Endothelial cell (in vitro differentiated cells): ENCODE measurements around the gene ACP4. TPM values are rescaled to one million over a fixed set of nuclear protein-coding genes. Genes with fewer than 3 reads are reported as not detected.

ENCODE experiments used
- DNase-seq: peaks from one replicate; pipeline ENCODE4 v3.0.0; 2021; ENCODE audit warnings: low spot score
- H3K27ac Mint-ChIP-seq: one replicate; pipeline ENCODE4 v1.8.0; 2021; ENCODE audit warnings: mixed read lengths, inconsistent platforms; ENCODE audit not compliant: unreplicated experiment
- H3K27me3 Mint-ChIP-seq: one replicate; pipeline ENCODE4 v1.8.0; 2021; ENCODE audit warnings: mild to moderate bottlenecking, moderate library complexity, mixed read lengths, inconsistent platforms; ENCODE audit not compliant: unreplicated experiment
- H3K36me3 Mint-ChIP-seq: one replicate; pipeline ENCODE4 v1.8.0; 2021; ENCODE audit warnings: mild to moderate bottlenecking, low read depth, mixed read lengths, inconsistent platforms; ENCODE audit not compliant: unreplicated experiment
- H3K4me1 Mint-ChIP-seq: one replicate; pipeline ENCODE4 v1.8.0; 2021; ENCODE audit warnings: mild to moderate bottlenecking, mixed read lengths, inconsistent platforms; ENCODE audit not compliant: unreplicated experiment
- H3K4me3 Mint-ChIP-seq: one replicate; pipeline ENCODE4 v1.8.0; 2021; ENCODE audit warnings: mild to moderate bottlenecking, mixed read lengths, inconsistent platforms; ENCODE audit not compliant: unreplicated experiment
- H3K9me3 Mint-ChIP-seq: one replicate; pipeline ENCODE4 v1.8.0; 2021; ENCODE audit warnings: mixed read lengths, inconsistent platforms; ENCODE audit not compliant: unreplicated experiment
- CTCF ChIP-seq: fragments of 200-600 bp; sonication (generic); IDR thresholded peaks from one replicate; pipeline ENCODE4 v1.5.0; 2021; ENCODE audit warnings: antibody characterized with exemption; ENCODE audit not compliant: unreplicated experiment
- total RNA-seq: library from RNA; stranded (reverse); fragmentation: NEBNext Ultra II Directional; extraction: Animal tissue kit (Norgen Biotek cat#: 25700); gene quantifications from one replicate; pipeline ENCODE4 v1.2.1, GENCODE V29; 2021; ENCODE audit not compliant: unreplicated experiment

The ACP4 gene
- total RNA-seq, 1 donor from 2014 or later: not detected

- Mint-ChIP-seq H3K4me1 (no peaks in the 10 kb centered on the region), H3K9me3 (peaks cover 6% of the 10 kb centered on the region), H3K36me3 (peaks cover 7% of the 10 kb centered on the region), H3K27ac (no peak overlapping the region), H3K4me3 (peak overlapping the region; percentile 57), H3K27me3 (peaks cover 13% of the 10 kb centered on the region)
- no peak for TF ChIP-seq CTCF
- no peak for DNase-seq
These were observed 1.5 kb downstream of the ACP4 start for GRCh38 chr19:50791594-50792271.

GRCh38 chr19:50792272-50793250 is 2.3 kb downstream of the ACP4 start:
- H3K27me3 Mint-ChIP-seq: peaks cover 13% of the 10 kb centered on the region
- no peak overlapping the region for H3K27ac Mint-ChIP-seq
- peaks cover 6% of the 10 kb centered on the region for H3K9me3 Mint-ChIP-seq
- no peak for DNase-seq
- no peaks in the 10 kb centered on the region for H3K4me1 Mint-ChIP-seq
- no peak overlapping the region for H3K4me3 Mint-ChIP-seq
- peaks cover 7% of the 10 kb centered on the region for H3K36me3 Mint-ChIP-seq
- no peak for TF ChIP-seq CTCF

- Mint-ChIP-seq H3K27ac (no peak overlapping the region), H3K4me1 (no peaks in the 10 kb centered on the region), H3K4me3 (no peak overlapping the region), H3K9me3 (peaks cover 6% of the 10 kb centered on the region), H3K27me3 (peaks cover 13% of the 10 kb centered on the region), H3K36me3 (peaks cover 7% of the 10 kb centered on the region)
- no peak for TF ChIP-seq CTCF
- no peak for DNase-seq
These were observed 3.4 kb downstream of the ACP4 start for GRCh38 chr19:50793558-50794065.

- peaks cover 6% of the 10 kb centered on the region for H3K9me3 Mint-ChIP-seq
- no peak overlapping the region for H3K4me3 Mint-ChIP-seq
- H3K36me3 Mint-ChIP-seq: peaks cover 7% of the 10 kb centered on the region
- peaks cover 9% of the 10 kb centered on the region for H3K27me3 Mint-ChIP-seq
- no peak for TF ChIP-seq CTCF
- no peak for DNase-seq
- H3K27ac Mint-ChIP-seq: no peak overlapping the region
- no peaks in the 10 kb centered on the region for H3K4me1 Mint-ChIP-seq
These were observed 4.1 kb downstream of the ACP4 start for GRCh38 chr19:50794074-50794875.
